Vagina (tissue), 2 donors: ENCODE results near the gene ITPR1. TPM values are rescaled to one million over a fixed set of nuclear protein-coding genes. Genes with fewer than 3 reads are reported as not detected.

Experiments
- DNase-seq, 2 donors: peaks; one replicate each; pipeline ENCODE4 v3.0.0-alpha.2; 2017; ENCODE audit errors: extremely low spot score in 2 of 2
- H3K27ac ChIP-seq: fragments of 200-600 bp; sonication (generic); one replicate; pipeline ENCODE4 v1.5.1; 2019
- H3K27me3 ChIP-seq: fragments of 200-600 bp; sonication (generic); one replicate; pipeline ENCODE4 v1.5.1; 2019
- H3K36me3 ChIP-seq, 2 donors: fragments of 200-600 bp; sonication (generic); one replicate each; pipeline ENCODE4 v1.5.1; 2017 to 2019
- H3K4me1 ChIP-seq: fragments of 200-600 bp; sonication (generic); one replicate; pipeline ENCODE4 v1.5.1; 2019
- H3K4me3 ChIP-seq, 2 donors: fragments of 200-600 bp; sonication (generic); 1 replicate in 1 of 2; 2 replicates in 1 of 2; pipeline ENCODE4 v1.5.1; 2016 to 2019
- H3K9me3 ChIP-seq: fragments of 200-600 bp; sonication (generic); one replicate; pipeline ENCODE4 v1.5.1; 2019
- CTCF ChIP-seq, 3 experiments: fragments of 450-650 bp in 2 of 3; fragments of 200-600 bp in 1 of 3; sonication (generic) in 1 of 3; IDR thresholded peaks; one replicate each; pipeline ENCODE4 v1.5.1; 2017 to 2019; ENCODE audit warnings: antibody characterized with exemption in 3 of 3, mild to moderate bottlenecking in 2 of 3, moderate library complexity in 2 of 3
- POLR2A ChIP-seq, 2 donors: fragments of 450-650 bp; IDR thresholded peaks; one replicate each; pipeline ENCODE4 v1.6.1; 2017; ENCODE audit warnings: antibody characterized with exemption in 2 of 2, mild to moderate bottlenecking in 2 of 2, moderate library complexity in 2 of 2
- POLR2AphosphoS5 ChIP-seq, 2 donors: sonication (generic); formaldehyde crosslinking; IDR thresholded peaks; one replicate each; pipeline ENCODE4 v1.9.0; 2017; ENCODE audit warnings: antibody characterized with exemption in 2 of 2, mild to moderate bottlenecking in 2 of 2, low read depth in 1 of 2; ENCODE audit not compliant: insufficient read depth in 1 of 2
- intact Hi-C: fragments of 100-400 bp; cut with DNase I; formaldehyde crosslinking; loops from one replicate; pipeline ENCODE4 v1.15.1; 2023
- total RNA-seq: library from RNA; depleted of rRNA; stranded (reverse); fragments of >200 nt; gene quantifications from one replicate; pipeline ENCODE4 v1.2.3, GENCODE V29; 2016

ITPR1 gene
- total RNA-seq, 1 donor from 2014 or later: 108 TPM

GRCh38 chr3:4726549-4726948 lies 233.4 kb downstream of the ITPR1 start:
- no peak for DNase-seq
- Histone ChIP-seq H3K4me1 (peaks cover 7% of the 10 kb centered on the region), H3K27ac (no peak overlapping the region), H3K9me3 (no peaks in the 10 kb centered on the region), H3K36me3 (no peaks in the 10 kb centered on the region), H3K4me3 (no peak overlapping the region), H3K27me3 (no peaks in the 10 kb centered on the region)
- TF ChIP-seq CTCF (IDR thresholded peaks at IDR 0.05) (no peak), POLR2A (IDR thresholded peaks at IDR 0.05) (no peak), POLR2AphosphoS5 (IDR thresholded peaks at IDR 0.05; ENCODE audit: insufficient read depth in 1 of 2, low read depth in 1 of 2) (no peak)
- intact Hi-C loops: no loop called here

- Histone ChIP-seq H3K9me3 (no peaks in the 10 kb centered on the region), H3K27me3 (no peaks in the 10 kb centered on the region), H3K36me3 (no peaks in the 10 kb centered on the region), H3K4me3 (no peak overlapping the region), H3K4me1 (peaks cover 2% of the 10 kb centered on the region), H3K27ac (no peak overlapping the region)
- intact Hi-C loops: no loop called here
- DNase-seq: peak in 1 of 2 donors; percentile 37
- no peak for TF ChIP-seq POLR2A (IDR thresholded peaks at IDR 0.05)
- TF ChIP-seq POLR2AphosphoS5 (IDR thresholded peaks at IDR 0.05; ENCODE audit: insufficient read depth in 1 of 2, low read depth in 1 of 2): no peak
- TF ChIP-seq CTCF (IDR thresholded peaks at IDR 0.05): no peak
Observed at GRCh38 chr3:4729061-4729973, 236.2 kb downstream of the ITPR1 start.

- intact Hi-C loops: no loop called here
- H3K27ac ChIP-seq: no peak overlapping the region
- no peak overlapping the region for H3K4me3 ChIP-seq
Observed at GRCh38 chr3:4730719-4731118, 237.6 kb downstream of the ITPR1 start.

GRCh38 chr3:4731543-4732111 lies 238.5 kb downstream of the ITPR1 start:
- H3K27me3 ChIP-seq: no peaks in the 10 kb centered on the region
- intact Hi-C loops: no loop called here
- no peaks in the 10 kb centered on the region for H3K9me3 ChIP-seq
- H3K4me3 ChIP-seq: no peak overlapping the region
- no peak overlapping the region for H3K27ac ChIP-seq
- TF ChIP-seq POLR2AphosphoS5 (IDR thresholded peaks at IDR 0.05; ENCODE audit: insufficient read depth in 1 of 2, low read depth in 1 of 2) (no peak), CTCF (IDR thresholded peaks at IDR 0.05) (no peak), POLR2A (IDR thresholded peaks at IDR 0.05) (no peak)
- peaks cover 5% of the 10 kb centered on the region for H3K4me1 ChIP-seq
- H3K36me3 ChIP-seq: no peaks in the 10 kb centered on the region
- DNase-seq: peak in 1 of 2 donors; percentile 20

More at GRCh38 chr3:4730719-4731118, 237.6 kb downstream of the ITPR1 start:
- H3K27me3 ChIP-seq: no peaks in the 10 kb centered on the region
- H3K36me3 ChIP-seq: no peaks in the 10 kb centered on the region
- peaks cover 5% of the 10 kb centered on the region for H3K4me1 ChIP-seq
- DNase-seq: peak in 1 of 2 donors; percentile 65
- no peaks in the 10 kb centered on the region for H3K9me3 ChIP-seq
- TF ChIP-seq POLR2A (IDR thresholded peaks at IDR 0.05): no peak
- no peak for TF ChIP-seq POLR2AphosphoS5 (IDR thresholded peaks at IDR 0.05; ENCODE audit: insufficient read depth in 1 of 2, low read depth in 1 of 2)
- no peak for TF ChIP-seq CTCF (IDR thresholded peaks at IDR 0.05)

- Histone ChIP-seq H3K36me3 (no peaks in the 10 kb centered on the region), H3K4me3 (no peak overlapping the region), H3K27ac (no peak overlapping the region), H3K4me1 (peaks cover 13% of the 10 kb centered on the region), H3K9me3 (no peaks in the 10 kb centered on the region), H3K27me3 (no peaks in the 10 kb centered on the region)
- TF ChIP-seq POLR2AphosphoS5 (IDR thresholded peaks at IDR 0.05; ENCODE audit: insufficient read depth in 1 of 2, low read depth in 1 of 2) (no peak), CTCF (IDR thresholded peaks at IDR 0.05) (no peak), POLR2A (IDR thresholded peaks at IDR 0.05) (no peak)
- intact Hi-C loops: no loop called here
- no peak for DNase-seq
Observed at GRCh38 chr3:4732925-4733324, 239.8 kb downstream of the ITPR1 start.
